ENCODE results near the gene FAN1.

DNA sequence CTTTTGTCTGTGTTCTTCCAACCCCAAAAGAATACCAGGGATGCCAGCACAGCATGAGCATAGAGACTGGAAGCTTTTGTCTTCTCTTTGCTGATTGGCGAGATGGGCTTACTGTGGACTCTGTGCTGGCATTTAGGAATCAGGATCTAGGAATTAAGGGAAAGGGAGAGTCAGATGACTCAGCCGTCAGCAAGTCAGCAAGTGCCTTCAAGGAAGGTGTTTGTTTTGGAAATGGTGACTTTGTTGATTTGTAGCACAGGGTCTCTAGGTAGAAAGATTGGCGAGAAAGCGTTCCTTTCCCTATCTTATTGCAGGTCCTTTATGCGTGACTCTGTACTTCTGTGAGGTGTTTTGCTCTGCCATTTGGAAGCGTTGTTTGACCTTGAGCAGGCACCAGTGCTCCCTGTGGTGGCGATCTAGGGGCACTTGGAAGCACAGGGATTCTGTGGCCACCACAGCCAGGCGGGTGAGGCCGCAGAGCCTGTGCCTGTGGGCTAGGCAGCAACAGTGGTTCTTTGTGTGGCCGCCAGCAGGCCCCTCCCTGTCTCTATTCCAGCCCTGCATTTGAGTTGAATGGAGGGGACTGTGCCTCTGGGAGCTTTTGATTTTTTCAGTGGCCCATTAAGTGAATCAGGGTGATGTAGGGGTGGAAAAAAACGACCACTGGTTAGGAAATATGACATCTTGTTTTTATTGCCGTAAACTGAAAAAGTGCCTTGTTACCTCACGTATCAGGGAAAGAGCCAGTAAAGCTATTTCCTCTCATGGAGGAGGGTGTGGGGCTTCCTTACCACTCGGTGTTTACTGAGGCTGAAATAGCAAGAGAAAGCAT, 19.0 kb downstream of the FAN1 start:
- TF ChIP-seq, protein P1, sequence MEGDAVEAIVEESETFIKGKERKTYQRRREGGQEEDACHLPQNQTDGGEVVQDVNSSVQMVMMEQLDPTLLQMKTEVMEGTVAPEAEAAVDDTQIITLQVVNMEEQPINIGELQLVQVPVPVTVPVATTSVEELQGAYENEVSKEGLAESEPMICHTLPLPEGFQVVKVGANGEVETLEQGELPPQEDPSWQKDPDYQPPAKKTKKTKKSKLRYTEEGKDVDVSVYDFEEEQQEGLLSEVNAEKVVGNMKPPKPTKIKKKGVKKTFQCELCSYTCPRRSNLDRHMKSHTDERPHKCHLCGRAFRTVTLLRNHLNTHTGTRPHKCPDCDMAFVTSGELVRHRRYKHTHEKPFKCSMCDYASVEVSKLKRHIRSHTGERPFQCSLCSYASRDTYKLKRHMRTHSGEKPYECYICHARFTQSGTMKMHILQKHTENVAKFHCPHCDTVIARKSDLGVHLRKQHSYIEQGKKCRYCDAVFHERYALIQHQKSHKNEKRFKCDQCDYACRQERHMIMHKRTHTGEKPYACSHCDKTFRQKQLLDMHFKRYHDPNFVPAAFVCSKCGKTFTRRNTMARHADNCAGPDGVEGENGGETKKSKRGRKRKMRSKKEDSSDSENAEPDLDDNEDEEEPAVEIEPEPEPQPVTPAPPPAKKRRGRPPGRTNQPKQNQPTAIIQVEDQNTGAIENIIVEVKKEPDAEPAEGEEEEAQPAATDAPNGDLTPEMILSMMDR (IDR thresholded peaks at IDR 0.05), result no peak
- no peak for TF ChIP-seq POLR2A (IDR thresholded peaks at IDR 0.05)

Data from upper lobe of left lung (tissue), 4 donors.